ENCODE data around the gene PI4KA.

DNA sequence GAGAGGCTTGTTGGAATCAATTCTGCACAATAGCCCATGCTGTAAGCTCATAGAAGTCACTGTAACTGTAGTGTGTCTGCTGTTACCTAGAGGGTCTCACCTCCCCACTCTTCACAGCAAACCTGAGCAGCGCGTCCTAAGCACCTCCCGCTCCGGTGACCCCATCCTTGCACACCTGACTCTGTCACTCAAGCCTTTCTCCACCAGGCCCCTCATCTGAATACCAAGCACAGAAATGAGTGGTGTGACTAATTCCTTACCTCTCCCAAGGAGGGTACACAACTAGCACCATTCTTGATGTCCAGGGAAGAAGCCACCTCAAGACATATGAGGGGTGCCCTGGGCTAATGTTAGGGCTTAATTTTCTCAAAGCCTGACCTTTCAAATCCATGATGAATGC lies 71.4 kb downstream of the PI4KA start:
- no peak for TF ChIP-seq POLR2A (IDR thresholded peaks at IDR 0.05; ENCODE audit: low read depth, low read length)
- TF ChIP-seq POLR2AphosphoS5 (IDR thresholded peaks at IDR 0.05; ENCODE audit: low read depth, low read length), result no peak
- TF ChIP-seq TAF1 (IDR thresholded peaks at IDR 0.05; ENCODE audit: borderline replicate concordance, low read depth, low read length), result no peak

Measured in GM12892 (cell line).